Measurements from ENCODE around the gene NAA20.

The NAA20 gene

GRCh38 chr20:20017001-20017843, at the start of gene NAA20:
Gene NAA20 (plus strand): TSS chr20:20017362. CDS start chr20:20017397, 35 bp downstream.
- Histone ChIP-seq H3K79me2 (ENCODE audit: control insufficient read depth, insufficient read depth, low read length, unreplicated experiment) (peaks cover 51% of the 10 kb centered on the region), H3K4me3 (ENCODE audit: low read depth, low read length) (peak within 1 kb of the TSS; percentile 96), H2AFZ (ENCODE audit: low read length, unreplicated experiment) (peak within 1 kb of the TSS; percentile 67), H3K4me1 (ENCODE audit: control insufficient read depth, insufficient read depth, low read length, unreplicated experiment) (peaks cover 21% of the 10 kb centered on the region), H3K27ac (ENCODE audit: low read depth, low read length) (peak within 1 kb of the TSS; percentile 38; the same call in 1 of the 2 replicates), H3K27me3 (ENCODE audit: insufficient read depth, low read length) (no peaks in the 10 kb centered on the region), H3K36me3 (ENCODE audit: insufficient read depth, low read length) (no peaks in the 10 kb centered on the region)

DNA sequence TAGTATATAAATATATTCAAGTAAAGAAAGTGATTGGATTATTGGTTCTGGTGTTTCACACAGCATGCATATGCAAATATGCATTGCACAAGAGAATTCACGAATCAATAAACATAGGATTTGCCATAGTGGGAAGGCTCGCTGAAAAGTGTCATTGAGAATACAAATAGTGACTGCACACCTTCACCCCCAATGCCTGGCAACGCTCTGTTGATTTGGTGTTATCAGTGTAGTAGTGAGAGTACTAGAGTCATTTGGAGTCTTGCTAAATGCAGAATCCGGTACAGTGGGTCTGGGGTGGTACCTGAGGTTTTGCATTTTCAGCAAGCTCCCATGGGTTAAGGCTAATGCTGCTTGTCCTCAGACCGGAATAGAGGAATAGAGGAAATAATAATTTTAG, 49.7 kb upstream of the NAA20 start:
- no peak overlapping the region for H3K27ac ChIP-seq (ENCODE audit: low read depth, low read length)

DNA sequence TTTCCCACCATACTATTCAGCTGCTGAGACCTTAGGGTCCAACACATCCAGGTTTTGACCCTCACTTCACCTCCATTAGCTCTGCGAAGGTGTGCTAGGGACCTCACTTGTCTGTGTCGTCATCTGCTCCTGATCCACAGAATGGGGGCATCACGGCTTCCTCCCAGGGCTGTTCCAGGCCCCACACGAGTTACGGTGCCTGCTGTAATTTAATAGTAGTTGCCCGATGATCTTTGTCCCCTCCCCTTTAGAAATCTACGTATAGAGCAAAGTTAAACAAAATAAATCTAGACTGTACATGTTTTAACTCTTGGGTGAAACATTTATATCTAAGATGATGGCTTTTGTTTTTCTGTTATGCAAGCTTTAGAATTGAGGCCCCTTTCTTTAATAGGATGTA, 49.1 kb upstream of the NAA20 start:
- Histone ChIP-seq H3K27me3 (ENCODE audit: insufficient read depth, low read length) (no peaks in the 10 kb centered on the region), H3K27ac (ENCODE audit: low read depth, low read length) (no peak overlapping the region), H3K4me3 (ENCODE audit: low read depth, low read length) (no peak overlapping the region), H2AFZ (ENCODE audit: low read length, unreplicated experiment) (no peak overlapping the region), H3K79me2 (ENCODE audit: control insufficient read depth, insufficient read depth, low read length, unreplicated experiment) (no peaks in the 10 kb centered on the region), H3K36me3 (ENCODE audit: insufficient read depth, low read length) (no peaks in the 10 kb centered on the region; the same call in 1 of the 2 replicates), H3K4me1 (ENCODE audit: control insufficient read depth, insufficient read depth, low read length, unreplicated experiment) (peaks cover 13% of the 10 kb centered on the region)

More for the DNA sequence above, 49.7 kb upstream of the NAA20 start:
- H3K27me3 ChIP-seq (ENCODE audit: insufficient read depth, low read length): no peaks in the 10 kb centered on the region
- H3K4me1 ChIP-seq (ENCODE audit: control insufficient read depth, insufficient read depth, low read length, unreplicated experiment): peaks cover 12% of the 10 kb centered on the region
- no peaks in the 10 kb centered on the region for H3K79me2 ChIP-seq (ENCODE audit: control insufficient read depth, insufficient read depth, low read length, unreplicated experiment)
- H2AFZ ChIP-seq (ENCODE audit: low read length, unreplicated experiment): no peak overlapping the region
- H3K36me3 ChIP-seq (ENCODE audit: insufficient read depth, low read length): no peaks in the 10 kb centered on the region; the same call in 1 of the 2 replicates
- H3K4me3 ChIP-seq (ENCODE audit: low read depth, low read length): no peak overlapping the region

GRCh38 chr20:19968466-19969073, 48.6 kb upstream of the NAA20 start:
- Histone ChIP-seq H3K79me2 (ENCODE audit: control insufficient read depth, insufficient read depth, low read length, unreplicated experiment) (no peaks in the 10 kb centered on the region), H3K4me1 (ENCODE audit: control insufficient read depth, insufficient read depth, low read length, unreplicated experiment) (peaks cover 18% of the 10 kb centered on the region), H3K27ac (ENCODE audit: low read depth, low read length) (no peak overlapping the region), H3K27me3 (ENCODE audit: insufficient read depth, low read length) (no peaks in the 10 kb centered on the region), H3K36me3 (ENCODE audit: insufficient read depth, low read length) (no peaks in the 10 kb centered on the region; the same call in 1 of the 2 replicates), H2AFZ (ENCODE audit: low read length, unreplicated experiment) (no peak overlapping the region), H3K4me3 (ENCODE audit: low read depth, low read length) (no peak overlapping the region)

- H3K4me3 ChIP-seq (ENCODE audit: low read depth, low read length): no peak overlapping the region
- H3K27me3 ChIP-seq (ENCODE audit: insufficient read depth, low read length): no peaks in the 10 kb centered on the region
- no peaks in the 10 kb centered on the region; the same call in 1 of the 2 replicates for H3K36me3 ChIP-seq (ENCODE audit: insufficient read depth, low read length)
- no peak overlapping the region for H2AFZ ChIP-seq (ENCODE audit: low read length, unreplicated experiment)
- no peak overlapping the region for H3K27ac ChIP-seq (ENCODE audit: low read depth, low read length)
- H3K79me2 ChIP-seq (ENCODE audit: control insufficient read depth, insufficient read depth, low read length, unreplicated experiment): no peaks in the 10 kb centered on the region
- peaks cover 20% of the 10 kb centered on the region for H3K4me1 ChIP-seq (ENCODE audit: control insufficient read depth, insufficient read depth, low read length, unreplicated experiment)
Measured at GRCh38 chr20:19969106-19969505, 48.1 kb upstream of the NAA20 start.

DNA sequence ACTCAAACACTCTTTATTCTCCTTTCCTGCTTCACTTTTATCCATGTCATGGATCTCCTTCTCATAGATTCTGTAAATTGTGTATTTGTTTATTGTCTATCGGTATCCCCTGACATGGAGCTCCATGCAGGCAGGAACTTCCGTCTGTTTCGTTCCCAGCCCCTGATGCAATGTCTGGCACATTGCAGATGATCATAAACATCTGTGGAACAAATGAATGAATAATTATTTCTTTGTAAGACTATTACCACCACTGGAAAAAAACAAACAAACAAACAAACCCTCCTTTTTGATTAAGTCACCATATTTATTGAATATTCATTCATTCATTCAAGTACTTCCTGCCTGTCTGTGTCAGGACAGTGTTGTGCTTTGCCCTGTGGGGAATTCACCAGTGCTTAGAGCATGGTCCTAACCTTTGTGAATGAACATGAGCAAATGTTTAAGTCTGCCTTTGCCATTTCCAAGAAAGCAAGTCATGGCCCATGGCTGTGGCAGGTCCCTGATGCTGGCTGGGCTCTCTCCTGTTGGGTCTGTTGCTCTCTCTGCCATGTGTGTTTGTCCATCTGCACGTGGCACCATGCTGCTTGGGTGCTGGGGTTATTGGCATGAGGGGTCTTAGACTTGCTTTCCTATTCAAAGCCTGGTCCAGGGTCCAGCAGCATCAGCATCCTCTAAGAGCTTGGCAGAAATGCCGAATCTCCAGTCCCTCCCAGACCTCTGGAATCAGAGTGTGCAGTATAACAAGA, 47.5 kb upstream of the NAA20 start:
- H3K36me3 ChIP-seq (ENCODE audit: insufficient read depth, low read length): no peaks in the 10 kb centered on the region; the same call in 1 of the 2 replicates
- H3K4me3 ChIP-seq (ENCODE audit: low read depth, low read length): no peak overlapping the region
- no peak overlapping the region for H2AFZ ChIP-seq (ENCODE audit: low read length, unreplicated experiment)
- no peaks in the 10 kb centered on the region for H3K79me2 ChIP-seq (ENCODE audit: control insufficient read depth, insufficient read depth, low read length, unreplicated experiment)
- no peak overlapping the region for H3K27ac ChIP-seq (ENCODE audit: low read depth, low read length)
- H3K27me3 ChIP-seq (ENCODE audit: insufficient read depth, low read length): no peaks in the 10 kb centered on the region
- H3K4me1 ChIP-seq (ENCODE audit: control insufficient read depth, insufficient read depth, low read length, unreplicated experiment): peaks cover 19% of the 10 kb centered on the region

DNA sequence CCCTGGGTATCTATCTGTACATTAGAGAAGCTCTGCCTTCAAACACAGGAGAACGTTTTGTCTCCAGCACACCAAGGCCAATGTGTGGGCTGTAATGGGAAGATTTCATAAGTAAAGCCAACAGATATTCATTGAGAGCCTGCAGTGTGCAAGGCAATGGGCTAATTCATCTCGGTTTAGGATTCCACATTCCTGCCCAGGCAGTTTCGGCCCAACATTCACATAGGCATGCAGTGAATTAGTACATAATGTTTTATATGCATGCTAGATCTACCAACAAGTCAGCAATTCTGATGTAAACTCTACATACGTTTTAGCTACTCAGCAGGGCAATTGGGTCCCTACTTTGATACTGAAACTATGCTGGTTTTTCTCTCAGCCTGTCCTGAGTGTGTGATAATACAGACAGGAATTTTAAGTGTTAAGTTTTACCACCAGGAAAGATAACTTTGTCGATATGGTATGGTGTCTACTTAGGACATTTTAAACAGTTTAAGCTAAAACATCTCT, 46.9 kb upstream of the NAA20 start:
- Histone ChIP-seq H2AFZ (ENCODE audit: low read length, unreplicated experiment) (no peak overlapping the region), H3K27ac (ENCODE audit: low read depth, low read length) (no peak overlapping the region), H3K36me3 (ENCODE audit: insufficient read depth, low read length) (no peaks in the 10 kb centered on the region; the same call in 1 of the 2 replicates), H3K4me1 (ENCODE audit: control insufficient read depth, insufficient read depth, low read length, unreplicated experiment) (peaks cover 16% of the 10 kb centered on the region), H3K27me3 (ENCODE audit: insufficient read depth, low read length) (no peaks in the 10 kb centered on the region), H3K79me2 (ENCODE audit: control insufficient read depth, insufficient read depth, low read length, unreplicated experiment) (peaks cover 3% of the 10 kb centered on the region), H3K4me3 (ENCODE audit: low read depth, low read length) (no peak overlapping the region)

- peaks cover 11% of the 10 kb centered on the region for H3K79me2 ChIP-seq (ENCODE audit: control insufficient read depth, insufficient read depth, low read length, unreplicated experiment)
- no peaks in the 10 kb centered on the region for H3K27me3 ChIP-seq (ENCODE audit: insufficient read depth, low read length)
- no peak overlapping the region for H3K27ac ChIP-seq (ENCODE audit: low read depth, low read length)
- peaks cover 16% of the 10 kb centered on the region for H3K4me1 ChIP-seq (ENCODE audit: control insufficient read depth, insufficient read depth, low read length, unreplicated experiment)
- no peaks in the 10 kb centered on the region; the same call in 1 of the 2 replicates for H3K36me3 ChIP-seq (ENCODE audit: insufficient read depth, low read length)
- no peak overlapping the region for H2AFZ ChIP-seq (ENCODE audit: low read length, unreplicated experiment)
- H3K4me3 ChIP-seq (ENCODE audit: low read depth, low read length): no peak overlapping the region
Measured at GRCh38 chr20:19971116-19971515, 46.0 kb upstream of the NAA20 start.

GRCh38 chr20:19973961-19974629, 43.1 kb upstream of the NAA20 start:
- peak overlapping the region; percentile 42 for H2AFZ ChIP-seq (ENCODE audit: low read length, unreplicated experiment)
- peaks cover 6% of the 10 kb centered on the region for H3K36me3 ChIP-seq (ENCODE audit: insufficient read depth, low read length)
- no peaks in the 10 kb centered on the region for H3K27me3 ChIP-seq (ENCODE audit: insufficient read depth, low read length)
- peaks cover 34% of the 10 kb centered on the region for H3K4me1 ChIP-seq (ENCODE audit: control insufficient read depth, insufficient read depth, low read length, unreplicated experiment)
- peak overlapping the region; percentile 85 for H3K4me3 ChIP-seq (ENCODE audit: low read depth, low read length)
- H3K79me2 ChIP-seq (ENCODE audit: control insufficient read depth, insufficient read depth, low read length, unreplicated experiment): peaks cover 41% of the 10 kb centered on the region
- H3K27ac ChIP-seq (ENCODE audit: low read depth, low read length): peak overlapping the region; percentile 93
